GM13977 (cell line): ENCODE data around the gene ICAM5.

Source experiments
- DNase-seq: peaks from one replicate; pipeline ENCODE4 v3.0.0; 2012; ENCODE audit warnings: low spot score
- CTCF ChIP-seq: IDR thresholded peaks from 2 replicates; pipeline ENCODE4 v1.5.1; 2012; ENCODE audit warnings: mild to moderate bottlenecking, control low read depth; ENCODE audit not compliant: insufficient read depth; ENCODE audit errors: extremely low read depth, missing control alignments
- in situ Hi-C: fragments of 300-500 bp; cut with MboI; formaldehyde crosslinking; loops from one replicate; pipeline ENCODE4 v1.12.0; 2022; ENCODE audit warnings: low sequenced_read_pairs, low pct_unique_long_range_greater_than_20kb, mixed read lengths, inconsistent platforms; ENCODE audit not compliant: unreplicated experiment

The ICAM5 gene

GRCh38 chr19:10295847-10296591, 6.3 kb downstream of the ICAM5 start:
- in situ Hi-C loops, result no loop called here
- TF ChIP-seq CTCF, result no peak
- DNase-seq, result no peak

DNA sequence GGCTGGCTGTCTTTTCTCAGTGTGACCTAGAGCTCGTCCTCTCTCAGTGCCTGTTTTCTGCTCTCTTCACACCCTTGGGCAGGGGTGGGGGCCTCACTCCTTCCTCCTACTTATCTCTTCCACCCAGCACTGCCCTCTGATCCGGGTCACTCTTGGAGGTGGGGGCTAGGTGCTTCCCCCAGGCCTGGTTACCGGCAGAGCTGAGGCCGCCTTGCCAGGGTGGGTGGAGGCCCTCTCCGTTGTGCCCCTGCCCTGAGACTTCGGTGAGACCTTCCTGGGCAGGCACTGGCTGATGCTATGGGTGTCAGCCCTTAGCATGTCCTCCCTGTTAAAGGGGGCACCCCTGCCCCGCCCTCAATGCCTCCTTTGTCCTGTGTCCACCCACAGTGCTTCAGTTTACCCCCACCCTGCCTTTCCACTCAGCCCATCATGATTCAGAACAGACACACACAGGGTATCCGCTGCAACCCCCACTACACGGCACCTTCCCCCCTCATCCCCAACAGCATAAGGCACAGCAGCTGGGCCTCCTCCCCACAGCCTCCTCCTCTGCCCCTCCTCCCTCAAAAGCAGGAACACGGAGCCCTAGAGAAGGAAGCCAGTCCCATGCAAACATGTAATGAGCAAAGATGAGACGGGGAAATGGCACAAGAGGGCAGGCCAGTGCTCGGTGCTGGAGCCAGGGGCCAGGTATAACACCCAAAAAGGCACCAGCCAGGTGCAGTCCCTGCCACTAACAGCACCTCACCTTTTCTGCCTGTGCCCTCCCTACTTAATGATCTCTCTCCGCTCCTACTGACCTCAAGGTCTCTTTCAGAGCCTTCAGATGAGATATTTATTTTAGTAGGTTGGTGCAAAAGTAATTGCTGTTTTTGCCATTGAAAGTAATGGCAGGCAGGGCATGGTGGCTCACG, 10.1 kb downstream of the ICAM5 start:
- in situ Hi-C loops, result no loop called here
- no peak for DNase-seq
- no peak for TF ChIP-seq CTCF

DNA sequence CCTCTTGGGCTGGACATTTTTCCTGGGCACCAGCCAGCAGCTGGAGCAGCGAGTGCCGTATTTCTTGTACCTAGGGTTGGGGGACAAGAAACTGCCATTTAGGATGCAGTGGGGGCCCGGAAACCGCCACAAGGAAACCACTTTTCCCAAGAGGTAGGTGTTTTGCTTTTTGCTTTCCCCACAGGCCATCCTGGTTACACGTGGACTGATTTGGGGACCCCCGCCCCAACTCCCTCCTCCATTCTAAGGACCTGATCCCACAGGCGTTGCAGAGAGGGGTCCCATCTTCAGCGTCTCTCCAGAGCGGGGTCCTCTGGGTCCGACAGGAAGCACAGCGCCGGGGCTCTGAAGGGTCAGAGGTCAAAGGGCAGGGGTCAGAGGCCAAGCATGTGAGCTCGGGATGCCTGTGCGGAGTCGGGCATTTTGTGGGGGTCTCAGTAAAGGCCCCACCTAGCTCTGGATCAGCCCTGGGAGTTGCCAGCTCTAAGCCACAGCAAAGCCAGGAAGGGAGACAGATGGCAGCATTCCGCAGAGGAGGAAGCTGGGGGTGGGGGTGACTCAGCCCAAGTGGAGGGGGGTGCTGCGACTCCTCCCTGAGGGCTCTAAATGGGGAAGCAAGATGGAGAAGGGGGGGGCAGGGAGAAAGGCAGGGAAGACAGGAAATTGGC, 15.5 kb downstream of the ICAM5 start:
- no peak for TF ChIP-seq CTCF
- in situ Hi-C loops, result no loop called here
- DNase-seq, result no peak

DNA sequence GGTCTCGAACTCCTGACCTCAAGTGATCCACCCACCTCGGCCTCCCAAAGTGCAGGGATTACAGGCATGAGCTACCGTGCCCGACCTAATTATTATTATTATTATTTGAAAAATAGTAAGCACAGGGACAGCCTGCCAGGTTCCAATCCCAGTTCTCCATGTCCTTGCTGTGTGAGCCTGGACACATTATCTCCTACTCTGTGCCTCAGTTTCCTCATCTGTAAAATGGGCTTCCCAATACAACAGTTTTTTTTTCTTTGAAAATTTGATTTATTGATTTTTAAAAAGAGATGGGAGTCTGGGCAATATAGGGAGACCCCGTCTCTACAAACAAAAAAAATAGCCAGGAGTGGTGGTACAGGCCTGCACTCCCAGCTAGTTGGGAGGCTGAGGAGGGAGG, 16.6 kb downstream of the ICAM5 start:
- in situ Hi-C loops, result no loop called here
- no peak for TF ChIP-seq CTCF
- DNase-seq, result no peak

DNA sequence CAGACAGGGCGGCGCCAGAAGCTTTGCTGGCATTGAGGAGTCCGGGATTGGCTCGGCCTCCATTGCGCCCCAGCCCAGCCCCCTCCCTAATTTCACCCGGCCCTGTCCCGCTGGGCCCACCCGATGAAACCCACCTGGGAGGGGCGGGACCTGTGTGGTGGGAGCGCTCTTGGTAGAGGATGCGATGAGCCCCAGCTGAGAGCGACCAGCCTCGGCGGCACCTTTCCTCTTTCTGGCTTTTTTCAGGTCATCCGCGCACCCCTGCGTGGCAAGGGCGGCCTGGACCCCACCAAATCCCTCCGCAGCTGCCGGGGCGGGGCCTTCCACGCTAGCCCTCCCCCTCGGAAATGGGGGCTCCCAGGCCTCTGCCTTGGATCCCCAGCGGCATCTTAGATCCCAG, 19.7 kb downstream of the ICAM5 start, which contains the start of gene ZGLP1:
Gene ZGLP1 (minus strand): TSS at position 393 of the 400 bp plus-strand sequence.
- in situ Hi-C loops, result no loop called here
- no peak for TF ChIP-seq CTCF
- no peak for DNase-seq
